ENCODE data around the gene LCN1.

The LCN1 gene

DNA sequence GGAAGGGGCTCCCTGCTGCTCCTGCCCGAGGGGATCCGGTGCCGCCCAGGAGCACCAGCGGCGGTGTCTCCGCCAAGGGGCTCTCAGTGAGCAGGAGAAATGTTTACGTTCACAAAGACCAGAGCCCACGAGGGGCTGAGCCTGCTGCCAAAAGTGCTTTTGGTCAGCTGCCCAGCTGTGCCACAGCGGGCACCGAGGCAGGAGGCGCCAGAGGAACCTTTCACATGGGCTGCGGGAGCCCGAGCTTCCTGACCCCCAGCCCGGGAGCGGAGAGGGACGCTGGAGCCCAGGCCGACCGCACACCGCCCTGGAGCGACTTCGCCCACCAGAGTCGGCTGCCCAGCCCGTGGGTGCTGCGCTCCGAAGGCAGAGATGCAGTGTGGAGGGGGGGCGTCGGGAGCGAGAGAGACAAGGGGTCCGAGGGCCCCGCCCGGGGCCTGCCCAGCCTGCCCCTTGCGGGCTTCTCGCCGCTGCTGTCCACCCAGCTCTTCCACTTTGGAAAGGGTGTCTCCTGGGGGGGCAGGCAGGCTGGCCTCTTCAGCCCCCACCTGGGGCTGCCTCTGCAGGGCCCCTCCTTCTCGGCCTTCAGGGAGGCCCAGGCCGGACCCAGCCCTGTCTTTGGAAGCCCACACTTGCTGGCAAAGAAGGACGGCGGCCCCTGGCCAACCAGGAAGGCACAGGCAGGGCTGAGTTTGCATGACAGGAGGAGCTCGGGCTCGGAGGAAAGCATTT lies 33.8 kb upstream of the LCN1 start:
- no peaks in the 10 kb centered on the region for H3K36me3 ChIP-seq
- no peak overlapping the region for H3K4me3 ChIP-seq (ENCODE audit: low read depth in 1 of 2, low read length in 1 of 2)

DNA sequence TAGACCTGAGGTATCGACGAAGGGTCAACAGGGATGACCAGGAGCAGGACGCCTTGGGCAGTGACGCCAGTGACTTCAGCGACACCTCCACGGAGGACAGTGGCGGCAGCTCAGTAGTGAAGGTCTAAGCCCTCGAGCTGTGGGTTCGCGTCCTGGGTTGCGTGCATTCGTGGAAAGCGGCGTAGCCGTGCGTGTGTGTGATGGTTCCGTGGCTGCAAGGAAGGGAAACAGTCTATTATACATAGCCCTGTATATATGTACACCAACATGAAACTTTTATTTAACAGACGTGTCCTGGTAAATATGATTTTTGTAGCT lies 33.3 kb upstream of the LCN1 start:
- Histone ChIP-seq H3K9me3 (no peaks in the 10 kb centered on the region), H3K27me3 (peaks cover 10% of the 10 kb centered on the region), H3K4me1 (ENCODE audit: control insufficient read depth in 1 of 2, insufficient read depth in 1 of 2, low read depth in 1 of 2, low read length in 1 of 2) (no peaks in the 10 kb centered on the region), H3K4me3 (ENCODE audit: low read depth in 1 of 2, low read length in 1 of 2) (no peak overlapping the region), H3K36me3 (no peaks in the 10 kb centered on the region), H3K27ac (no peak overlapping the region)
- TF ChIP-seq, protein P1, sequence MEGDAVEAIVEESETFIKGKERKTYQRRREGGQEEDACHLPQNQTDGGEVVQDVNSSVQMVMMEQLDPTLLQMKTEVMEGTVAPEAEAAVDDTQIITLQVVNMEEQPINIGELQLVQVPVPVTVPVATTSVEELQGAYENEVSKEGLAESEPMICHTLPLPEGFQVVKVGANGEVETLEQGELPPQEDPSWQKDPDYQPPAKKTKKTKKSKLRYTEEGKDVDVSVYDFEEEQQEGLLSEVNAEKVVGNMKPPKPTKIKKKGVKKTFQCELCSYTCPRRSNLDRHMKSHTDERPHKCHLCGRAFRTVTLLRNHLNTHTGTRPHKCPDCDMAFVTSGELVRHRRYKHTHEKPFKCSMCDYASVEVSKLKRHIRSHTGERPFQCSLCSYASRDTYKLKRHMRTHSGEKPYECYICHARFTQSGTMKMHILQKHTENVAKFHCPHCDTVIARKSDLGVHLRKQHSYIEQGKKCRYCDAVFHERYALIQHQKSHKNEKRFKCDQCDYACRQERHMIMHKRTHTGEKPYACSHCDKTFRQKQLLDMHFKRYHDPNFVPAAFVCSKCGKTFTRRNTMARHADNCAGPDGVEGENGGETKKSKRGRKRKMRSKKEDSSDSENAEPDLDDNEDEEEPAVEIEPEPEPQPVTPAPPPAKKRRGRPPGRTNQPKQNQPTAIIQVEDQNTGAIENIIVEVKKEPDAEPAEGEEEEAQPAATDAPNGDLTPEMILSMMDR (IDR thresholded peaks at IDR 0.05): no peak

More for the DNA sequence above, 33.8 kb upstream of the LCN1 start:
- TF ChIP-seq, protein P1 (IDR thresholded peaks at IDR 0.05): no peak
- Histone ChIP-seq H3K4me1 (ENCODE audit: control insufficient read depth in 1 of 2, insufficient read depth in 1 of 2, low read depth in 1 of 2, low read length in 1 of 2) (no peaks in the 10 kb centered on the region), H3K9me3 (no peaks in the 10 kb centered on the region), H3K27ac (no peak overlapping the region), H3K27me3 (peaks cover 13% of the 10 kb centered on the region)

DNA sequence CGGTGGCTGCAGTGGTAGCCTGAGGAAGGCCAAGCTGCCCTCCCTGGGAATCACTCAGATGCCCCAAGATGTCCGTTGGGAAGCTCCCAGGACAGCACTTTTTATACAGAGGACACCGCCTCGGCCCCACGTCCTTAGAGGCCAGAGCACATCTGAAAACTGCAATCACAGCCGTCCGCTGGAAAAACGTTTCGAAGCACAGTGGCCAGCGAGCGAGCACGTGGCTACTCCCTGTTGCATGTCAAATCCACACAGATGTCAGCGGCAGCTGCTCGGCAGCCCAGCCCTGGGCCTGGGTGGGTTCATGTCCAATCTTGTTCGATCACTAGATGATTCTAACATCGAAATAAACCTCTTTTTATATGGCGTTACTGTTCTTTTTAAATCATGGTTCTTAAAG lies 32.7 kb upstream of the LCN1 start:
- H3K4me3 ChIP-seq (ENCODE audit: low read depth in 1 of 2, low read length in 1 of 2): no peak overlapping the region
- H3K4me1 ChIP-seq (ENCODE audit: control insufficient read depth in 1 of 2, insufficient read depth in 1 of 2, low read depth in 1 of 2, low read length in 1 of 2): no peaks in the 10 kb centered on the region
- no peak overlapping the region for H3K27ac ChIP-seq
- no peaks in the 10 kb centered on the region for H3K9me3 ChIP-seq
- peaks cover 4% of the 10 kb centered on the region for H3K27me3 ChIP-seq
- H3K36me3 ChIP-seq: no peaks in the 10 kb centered on the region
- TF ChIP-seq, protein P1 (IDR thresholded peaks at IDR 0.05): no peak

DNA sequence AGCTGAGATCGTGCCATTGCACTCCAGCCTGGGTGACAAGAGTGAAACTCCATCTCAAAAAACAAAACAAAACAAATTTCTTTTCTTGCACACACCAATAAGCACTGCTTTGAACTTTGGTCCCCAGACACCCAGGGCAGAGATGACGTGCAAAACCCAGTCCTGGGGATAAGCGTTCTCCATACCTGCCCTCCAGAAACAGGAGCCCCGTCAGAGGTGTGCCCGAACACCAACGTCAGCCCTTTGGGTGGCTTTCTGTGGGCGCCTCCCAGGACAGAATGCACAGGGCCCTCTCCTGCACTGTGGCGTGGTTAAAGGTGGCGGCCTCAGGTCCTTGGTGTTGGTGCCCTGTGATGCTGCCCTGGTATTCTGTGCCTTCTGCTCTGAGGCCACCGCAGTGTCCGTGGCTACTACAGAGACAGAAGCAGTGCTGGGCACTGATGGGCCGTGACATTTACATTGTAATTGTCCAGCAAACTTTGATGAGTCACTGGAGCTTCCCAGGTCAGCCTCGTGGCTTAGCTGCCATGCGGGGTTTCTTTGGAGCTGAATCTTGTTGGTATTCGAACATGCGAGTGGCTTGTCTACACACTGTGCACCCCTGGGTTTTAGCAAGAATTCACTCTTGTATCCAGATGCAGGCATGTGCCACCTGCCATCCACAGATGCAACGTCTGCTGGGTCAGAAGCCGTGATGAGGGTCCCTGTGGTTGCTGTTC lies 31.9 kb upstream of the LCN1 start:
- H3K9me3 ChIP-seq: no peaks in the 10 kb centered on the region
- H3K4me3 ChIP-seq (ENCODE audit: low read depth in 1 of 2, low read length in 1 of 2): no peak overlapping the region
- TF ChIP-seq, protein P1 (IDR thresholded peaks at IDR 0.05): no peak
- no peaks in the 10 kb centered on the region for H3K27me3 ChIP-seq
- H3K36me3 ChIP-seq: no peaks in the 10 kb centered on the region
- H3K27ac ChIP-seq: no peak overlapping the region
- no peaks in the 10 kb centered on the region for H3K4me1 ChIP-seq (ENCODE audit: control insufficient read depth in 1 of 2, insufficient read depth in 1 of 2, low read depth in 1 of 2, low read length in 1 of 2)

DNA sequence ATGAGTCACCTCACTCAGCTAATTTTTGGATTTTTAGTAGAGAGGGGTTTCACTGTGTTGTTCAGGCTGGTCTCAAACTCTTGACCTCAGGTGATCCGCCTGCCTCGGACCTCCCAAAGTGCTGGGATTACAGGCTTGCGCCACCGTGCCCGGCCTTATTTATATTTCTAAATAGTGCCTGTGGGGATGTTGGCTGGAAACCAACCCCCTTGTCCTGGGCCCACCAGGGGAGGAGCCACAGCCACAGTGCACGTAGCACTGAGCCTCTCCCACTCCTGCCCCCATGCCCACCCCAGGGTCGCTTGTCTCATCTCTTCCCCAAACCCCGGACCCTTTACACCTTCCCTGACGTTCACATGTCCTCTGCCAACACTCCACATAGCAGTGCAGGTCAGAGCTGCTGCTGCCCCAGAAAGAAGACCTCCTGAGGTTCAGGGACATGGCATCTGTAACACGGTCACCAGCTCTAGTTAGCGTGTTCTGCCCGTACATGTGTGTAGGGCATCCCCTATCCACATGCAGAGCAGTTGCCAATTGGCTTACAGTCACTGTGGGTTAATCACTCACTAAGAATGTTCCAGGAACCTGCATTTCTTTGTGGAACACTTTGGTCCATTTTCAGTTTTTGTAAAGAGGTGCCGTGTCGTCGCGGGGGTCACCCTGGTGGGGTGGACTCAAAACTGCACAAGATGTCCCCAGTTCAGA lies 30.9 kb upstream of the LCN1 start:
- Histone ChIP-seq H3K36me3 (no peaks in the 10 kb centered on the region), H3K27me3 (no peaks in the 10 kb centered on the region), H3K27ac (no peak overlapping the region), H3K4me1 (ENCODE audit: control insufficient read depth in 1 of 2, insufficient read depth in 1 of 2, low read depth in 1 of 2, low read length in 1 of 2) (no peaks in the 10 kb centered on the region), H3K9me3 (no peaks in the 10 kb centered on the region), H3K4me3 (ENCODE audit: low read depth in 1 of 2, low read length in 1 of 2) (no peak overlapping the region)
- TF ChIP-seq, protein P1 (IDR thresholded peaks at IDR 0.05): no peak

All from neutrophil (primary cell).